ENCODE measurements around the gene ARL15.
A peak's percentile ranks its signal among the peaks of the same experiment; 100 is the strongest.

The ARL15 gene

GRCh38 chr5:53994148-53994547, 316.2 kb downstream of the ARL15 start:
- TF ChIP-seq CTCF (IDR thresholded peaks at IDR 0.05; ENCODE audit: low read depth, low read length, missing control alignments): no peak
- Histone ChIP-seq H3K4me3 (ENCODE audit: low read depth, low read length) (no peak overlapping the region), H3K27ac (no peak overlapping the region), H3K27me3 (replicated peaks) (no peaks in the 10 kb centered on the region), H3K36me3 (replicated peaks) (no peaks in the 10 kb centered on the region)
- in situ Hi-C loops (cut with HindIII; ENCODE audit: low pct_ligation_motif_present, low sequenced_read_pairs): no loop called here
- DNase-seq: no peak

DNA sequence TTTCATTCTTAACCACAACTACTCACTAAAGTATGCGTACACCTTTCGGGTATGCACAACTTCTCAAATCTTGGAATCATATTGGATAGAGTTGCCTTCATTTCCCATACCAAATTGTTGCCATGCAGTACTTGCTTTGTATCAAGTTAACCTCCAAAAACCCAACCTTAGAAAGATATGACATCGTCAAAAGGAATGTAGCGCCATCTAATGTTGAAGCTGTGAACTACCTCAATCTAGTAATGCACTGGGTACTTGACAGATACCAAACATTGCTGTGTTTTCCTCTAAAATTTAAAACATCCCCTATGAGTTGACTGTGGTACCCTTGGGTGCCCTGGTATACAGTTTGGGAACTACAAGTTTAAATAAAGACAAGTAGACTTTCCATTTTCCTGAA, 318.4 kb downstream of the ARL15 start:
- in situ Hi-C loops (cut with HindIII; ENCODE audit: low pct_ligation_motif_present, low sequenced_read_pairs): no loop called here
- TF ChIP-seq CTCF (IDR thresholded peaks at IDR 0.05; ENCODE audit: low read depth, low read length, missing control alignments): peak; percentile 31
- DNase-seq: no peak
- Histone ChIP-seq H3K27me3 (replicated peaks) (no peaks in the 10 kb centered on the region), H3K36me3 (replicated peaks) (no peaks in the 10 kb centered on the region), H3K27ac (no peak overlapping the region), H3K4me3 (ENCODE audit: low read depth, low read length) (no peak overlapping the region)

DNA sequence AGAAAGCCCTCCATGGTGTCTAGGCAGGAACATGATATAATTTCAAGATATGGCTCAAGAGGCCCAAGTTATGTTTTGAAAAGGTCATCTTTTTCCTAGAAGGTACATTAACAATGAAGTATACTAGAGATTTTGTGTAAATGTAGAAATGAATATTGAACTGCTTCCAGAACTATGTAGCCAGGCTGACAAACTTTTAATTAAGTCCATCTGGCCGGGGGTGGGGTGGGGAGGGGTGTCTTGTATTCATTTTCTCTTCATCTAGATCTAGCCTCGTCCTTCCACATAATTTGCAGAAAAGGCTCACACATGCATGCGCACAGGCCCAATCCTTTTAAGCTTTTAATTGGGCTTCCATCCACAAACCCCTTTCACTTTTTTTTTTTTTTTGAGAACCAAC, 323.3 kb downstream of the ARL15 start:
- no peaks in the 10 kb centered on the region for H3K36me3 ChIP-seq (replicated peaks)
- no peak for TF ChIP-seq CTCF (IDR thresholded peaks at IDR 0.05; ENCODE audit: low read depth, low read length, missing control alignments)
- no peak for DNase-seq
- no peak overlapping the region for H3K27ac ChIP-seq
- no peak overlapping the region for H3K4me3 ChIP-seq (ENCODE audit: low read depth, low read length)
- no peaks in the 10 kb centered on the region for H3K27me3 ChIP-seq (replicated peaks)
- in situ Hi-C loops (cut with HindIII; ENCODE audit: low pct_ligation_motif_present, low sequenced_read_pairs): no loop called here

DNA sequence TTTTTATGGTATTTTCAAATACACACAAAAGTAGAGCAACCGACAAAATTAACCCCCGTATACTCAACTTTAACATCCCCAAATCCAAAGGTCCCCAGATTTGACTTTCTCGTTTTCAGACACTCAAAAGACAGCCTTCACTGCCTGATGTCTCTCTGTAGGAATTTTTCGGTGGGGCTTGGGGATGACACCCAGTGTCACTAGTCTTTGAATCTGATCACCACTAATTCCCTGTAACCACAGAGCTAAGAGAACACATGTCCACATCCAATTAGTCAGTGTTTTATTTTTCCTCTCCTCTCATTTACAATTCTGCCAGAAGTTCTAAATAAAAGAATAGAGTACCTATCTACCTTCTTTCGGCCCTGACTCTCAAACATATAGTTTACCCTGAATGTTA, 324.6 kb downstream of the ARL15 start:
- in situ Hi-C loops (cut with HindIII; ENCODE audit: low pct_ligation_motif_present, low sequenced_read_pairs): no loop called here
- H3K27me3 ChIP-seq (replicated peaks): no peaks in the 10 kb centered on the region
- DNase-seq: no peak
- TF ChIP-seq CTCF (IDR thresholded peaks at IDR 0.05; ENCODE audit: low read depth, low read length, missing control alignments): no peak
- H3K36me3 ChIP-seq (replicated peaks): no peaks in the 10 kb centered on the region
- H3K4me3 ChIP-seq (ENCODE audit: low read depth, low read length): no peak overlapping the region
- H3K27ac ChIP-seq: no peak overlapping the region

GRCh38 chr5:53984971-53985370, 325.4 kb downstream of the ARL15 start:
- no peaks in the 10 kb centered on the region for H3K36me3 ChIP-seq (replicated peaks)
- TF ChIP-seq CTCF (IDR thresholded peaks at IDR 0.05; ENCODE audit: low read depth, low read length, missing control alignments): no peak
- H3K27ac ChIP-seq: no peak overlapping the region
- H3K4me3 ChIP-seq (ENCODE audit: low read depth, low read length): no peak overlapping the region
- no peaks in the 10 kb centered on the region for H3K27me3 ChIP-seq (replicated peaks)
- no peak for DNase-seq
- in situ Hi-C loops (cut with HindIII; ENCODE audit: low pct_ligation_motif_present, low sequenced_read_pairs): no loop called here

All from brain microvascular endothelial cell (primary cell).